Coronary artery (tissue), 2 donors: Measurements from ENCODE around the gene MMP13.

Experiments
- DNase-seq: peaks from one replicate; pipeline ENCODE4 v3.0.0-alpha.2; 2017; ENCODE audit warnings: low spot score
- H3K27ac ChIP-seq, 2 donors: fragments of 200-600 bp; sonication (generic); one replicate each; pipeline ENCODE4 v1.5.1; 2016 to 2019
- H3K4me3 ChIP-seq: fragments of 200-600 bp; sonication (generic); 2 replicates; pipeline ENCODE4 v1.5.1; 2016; ENCODE audit warnings: mild to moderate bottlenecking, moderate library complexity
- CTCF ChIP-seq: fragments of 200-600 bp; sonication (generic); IDR thresholded peaks from one replicate; pipeline ENCODE4 v1.5.1; 2019; ENCODE audit warnings: antibody characterized with exemption

Gene MMP13

GRCh38 chr11:102936864-102937509 lies 18.5 kb downstream of the MMP13 start:
- Histone ChIP-seq H3K27ac (no peak overlapping the region), H3K4me3 (no peak overlapping the region)
- no peak for TF ChIP-seq CTCF
- no peak for DNase-seq

- no peak overlapping the region for H3K4me3 ChIP-seq
- DNase-seq, result no peak
- TF ChIP-seq CTCF, result no peak
- no peak overlapping the region for H3K27ac ChIP-seq
Measured at GRCh38 chr11:102935514-102935913, 20.0 kb downstream of the MMP13 start.

- TF ChIP-seq CTCF, result no peak
Measured at GRCh38 chr11:102934735-102935134, 20.8 kb downstream of the MMP13 start.

GRCh38 chr11:102933627-102934026 lies 21.9 kb downstream of the MMP13 start:
- DNase-seq, result no peak
- Histone ChIP-seq H3K4me3 (no peak overlapping the region), H3K27ac (no peak overlapping the region)
- TF ChIP-seq CTCF, result no peak

More at GRCh38 chr11:102934735-102935134, 20.8 kb downstream of the MMP13 start:
- H3K4me3 ChIP-seq, result no peak overlapping the region
- no peak overlapping the region for H3K27ac ChIP-seq
- no peak for DNase-seq

- Histone ChIP-seq H3K4me3 (no peak overlapping the region), H3K27ac (no peak overlapping the region)
- no peak for DNase-seq
- no peak for TF ChIP-seq CTCF
Measured at GRCh38 chr11:102932678-102933077, 22.9 kb downstream of the MMP13 start.

GRCh38 chr11:102930451-102930850 lies 25.1 kb downstream of the MMP13 start:
- no peak overlapping the region for H3K4me3 ChIP-seq
- H3K27ac ChIP-seq, result no peak overlapping the region
- no peak for TF ChIP-seq CTCF
- no peak for DNase-seq

GRCh38 chr11:102929972-102930371 lies 25.6 kb downstream of the MMP13 start:
- H3K4me3 ChIP-seq, result no peak overlapping the region
- no peak for TF ChIP-seq CTCF
- no peak for DNase-seq
- no peak overlapping the region for H3K27ac ChIP-seq
